Left renal cortex interstitium (tissue), 4 donors: ENCODE measurements around the gene C1orf35. TPM values are rescaled to one million over a fixed set of nuclear protein-coding genes. Genes with fewer than 3 reads are reported as not detected.
"Not testable (repeated sequence)": the region's sequence is repeated elsewhere in the genome, so short reads cannot be mapped to it uniquely, and the experiment has no call there.

ENCODE experiments used
- DNase-seq, 4 donors: peaks; one replicate each; pipeline ENCODE4 v3.0.0-alpha.2; 2013; ENCODE audit warnings: low read depth in 4 of 4, low spot score in 2 of 4, missing footprints in 1 of 4
- polyA plus RNA-seq, 4 donors: library from polyadenylated mRNA; unstranded; fragments of 120-200 nt; gene quantifications; one replicate each; pipeline ENCODE4 v1.2.1, GENCODE V29; 2013; ENCODE audit not compliant: insufficient read length in 4 of 4

Gene C1orf35
- polyA plus RNA-seq, 4 donors, result 13.1 to 26.9 (median 24.2) TPM

DNA sequence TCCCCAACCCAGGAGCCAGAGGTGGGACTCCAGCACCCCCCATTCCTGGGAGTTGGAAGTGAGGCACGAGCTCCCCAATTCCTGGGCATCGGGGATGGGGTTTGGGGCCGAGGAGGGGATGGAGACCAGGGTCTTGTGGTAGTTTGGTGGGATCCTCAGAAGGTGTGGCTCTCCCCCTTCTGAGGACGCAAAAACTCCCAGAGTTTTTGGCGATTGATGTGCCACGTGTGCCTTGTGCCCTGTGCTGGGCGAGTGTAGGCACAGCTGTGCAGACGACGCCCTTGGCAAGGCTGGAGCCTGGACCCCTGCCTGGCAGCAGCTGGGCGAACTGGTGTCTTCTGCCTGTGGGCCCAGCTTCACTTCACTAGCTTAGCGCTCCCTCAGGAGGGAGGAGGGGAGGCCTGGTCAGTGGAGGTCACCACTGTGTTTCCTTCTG, 39.6 kb upstream of the C1orf35 start:
- DNase-seq, result no peak

DNA sequence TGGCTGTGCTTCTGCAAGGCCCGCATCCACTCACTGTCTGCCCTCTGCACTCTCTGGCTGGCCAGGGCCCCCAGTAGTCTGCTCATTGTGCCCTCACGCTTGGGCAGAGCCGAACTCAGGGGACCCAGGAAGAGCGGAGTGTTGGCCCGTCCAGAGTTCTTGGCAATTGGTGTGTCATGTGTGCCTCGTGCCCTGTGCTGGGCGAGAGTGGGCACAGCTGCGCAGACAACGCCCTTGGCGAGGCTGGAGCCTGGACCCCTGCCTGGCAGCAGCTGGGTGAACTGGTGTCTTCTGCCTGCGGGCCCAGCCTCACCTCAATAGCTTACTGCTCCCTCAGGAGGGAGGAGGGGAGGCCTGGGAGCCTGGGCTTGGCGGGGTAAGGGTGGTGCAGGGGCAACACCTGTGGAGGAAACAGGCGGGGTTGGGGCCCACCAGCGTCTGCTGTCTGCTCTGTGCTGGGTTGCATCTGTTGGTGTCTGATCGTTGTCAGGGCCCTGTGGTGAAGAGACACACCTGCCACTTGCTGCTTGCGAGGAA, 39.1 kb upstream of the C1orf35 start:
- DNase-seq, result no peak

DNA sequence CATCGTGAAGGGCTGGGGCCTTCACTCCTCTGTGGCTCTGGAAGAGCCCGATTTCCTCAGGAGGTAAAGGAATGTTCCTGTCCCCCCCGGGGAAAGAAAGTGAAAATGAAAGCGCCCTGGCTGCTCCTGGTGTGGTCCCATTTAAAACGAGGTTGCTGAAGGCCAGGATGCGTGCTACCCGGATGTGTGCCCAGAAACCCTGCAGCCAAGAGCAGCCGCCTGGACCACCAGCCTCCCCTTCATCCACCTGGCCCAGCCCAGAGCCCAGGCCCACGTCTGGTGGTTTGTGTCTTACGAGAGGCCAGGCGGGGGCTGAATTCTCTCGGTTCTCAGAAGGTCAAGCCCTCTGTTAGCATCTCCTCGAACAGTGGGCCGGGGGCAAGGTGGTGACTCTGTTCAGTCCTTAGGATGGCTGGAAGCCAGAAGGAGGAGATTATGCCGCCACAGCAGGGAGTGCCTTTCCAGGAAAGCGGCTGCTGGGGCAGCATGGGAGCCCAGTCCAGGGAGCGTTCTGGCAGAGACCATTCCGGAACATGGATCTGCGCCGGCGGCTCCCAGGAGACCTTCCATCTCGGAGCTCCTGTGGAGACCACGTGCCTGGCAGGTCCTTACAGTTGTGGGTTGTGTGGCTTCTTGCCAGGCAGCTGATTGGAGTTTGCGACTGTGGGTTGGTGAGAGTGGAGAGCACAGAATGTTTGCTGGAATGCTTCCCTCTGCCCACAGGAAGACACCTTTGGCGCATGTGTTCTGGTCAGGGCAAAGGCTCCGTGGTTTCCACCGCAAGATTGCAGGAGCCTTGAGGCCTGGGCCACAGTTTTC, 38.3 kb upstream of the C1orf35 start:
- no peak for DNase-seq

DNA sequence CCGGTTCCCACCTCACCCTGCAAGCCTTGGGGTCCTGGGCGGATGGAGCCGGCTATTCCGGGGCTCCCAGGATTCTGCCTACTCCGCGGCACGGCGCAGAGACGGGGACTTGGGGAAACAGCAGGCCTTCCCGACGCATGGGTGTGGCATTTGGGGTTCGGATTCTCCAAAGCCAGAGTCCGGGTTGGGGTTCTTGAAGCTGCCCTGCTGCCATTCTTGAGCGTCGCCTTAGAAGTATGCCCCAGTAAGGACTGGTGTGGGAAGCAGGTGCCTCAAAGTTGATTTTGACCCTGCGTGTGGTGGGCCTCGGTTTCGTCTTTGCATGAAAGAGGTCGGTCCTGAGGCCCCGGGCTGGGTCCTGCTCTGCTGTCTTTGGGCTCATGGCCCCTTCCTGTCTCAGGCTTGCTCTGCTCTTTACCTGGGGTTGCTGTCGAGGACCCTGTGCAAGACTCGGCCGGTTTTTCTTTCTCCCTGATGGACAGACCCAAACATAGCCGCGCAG, 37.6 kb upstream of the C1orf35 start:
- DNase-seq, result no peak

DNA sequence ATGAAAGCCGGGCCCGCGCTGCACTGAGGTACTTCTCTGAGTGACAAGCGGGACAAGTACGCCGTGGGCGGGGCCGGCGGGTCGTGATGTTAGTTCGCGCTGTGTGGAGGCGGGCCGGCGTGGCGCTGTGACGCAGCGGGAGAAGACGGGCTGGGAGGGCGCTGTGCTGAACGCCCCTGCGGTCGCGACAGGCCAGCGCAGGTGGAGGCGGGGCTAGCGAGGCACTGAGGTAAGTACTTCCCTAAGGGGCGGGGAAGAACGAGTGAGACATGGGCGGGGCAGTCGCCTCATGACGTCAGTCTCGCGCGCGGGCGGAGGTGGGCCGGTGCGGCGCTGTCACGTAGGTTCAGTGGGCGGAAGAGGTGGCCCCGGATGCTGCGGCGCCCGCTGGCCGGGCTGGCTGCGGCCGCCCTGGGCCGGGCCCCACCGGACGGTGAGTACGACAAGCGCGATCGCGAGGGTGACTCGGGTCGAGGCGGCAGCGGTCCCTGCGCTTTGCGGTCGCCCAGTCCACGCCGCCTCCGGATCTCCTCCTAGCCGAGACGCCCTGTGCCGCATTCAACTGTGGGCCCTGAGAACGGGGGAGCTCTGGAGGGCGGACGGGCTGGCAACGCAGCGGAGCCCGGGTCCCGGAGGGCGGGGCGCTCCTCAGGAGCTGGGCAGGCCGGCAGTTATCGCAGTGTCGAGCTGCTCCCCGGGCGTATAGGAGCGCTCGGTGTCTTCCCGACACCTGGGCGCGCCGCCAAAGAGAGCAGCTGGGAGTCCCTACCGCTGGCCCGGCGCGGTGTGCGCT, 37.0 kb upstream of the C1orf35 start, which contains the start of gene GUK1:
Gene GUK1, plus strand, starts transcription at position 349 of the 793 bp plus-strand sequence. Its CDS starts 24 bp downstream, at position 373.
- peak; percentile 89 to 95 (median 94) for DNase-seq

DNA sequence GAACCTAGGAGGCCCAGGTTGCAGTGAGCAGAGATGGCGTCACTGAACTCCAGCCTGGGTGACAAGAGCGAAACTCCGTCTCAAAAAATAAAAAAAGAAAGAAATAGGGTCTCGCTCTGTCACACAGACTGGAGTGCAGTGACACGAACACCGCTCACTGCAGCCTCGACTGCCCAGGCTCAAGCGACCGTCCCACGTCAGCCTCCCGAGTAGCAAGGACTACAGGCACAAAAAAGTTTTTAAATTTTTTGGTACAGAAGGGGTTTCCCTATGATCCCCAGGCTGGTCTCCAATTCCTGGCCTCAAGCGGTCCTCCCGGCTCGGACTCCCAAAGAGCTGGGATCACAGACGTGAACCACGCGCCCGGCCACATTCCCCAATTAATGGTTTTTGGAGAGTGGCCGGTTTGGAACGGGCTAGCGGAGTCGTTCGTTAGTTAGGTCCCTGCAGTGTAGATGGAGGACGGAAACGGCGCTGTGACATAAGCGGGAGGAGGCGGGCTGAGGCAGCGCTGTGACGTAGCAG, 36.3 kb upstream of the C1orf35 start:
- DNase-seq, result no peak

DNA sequence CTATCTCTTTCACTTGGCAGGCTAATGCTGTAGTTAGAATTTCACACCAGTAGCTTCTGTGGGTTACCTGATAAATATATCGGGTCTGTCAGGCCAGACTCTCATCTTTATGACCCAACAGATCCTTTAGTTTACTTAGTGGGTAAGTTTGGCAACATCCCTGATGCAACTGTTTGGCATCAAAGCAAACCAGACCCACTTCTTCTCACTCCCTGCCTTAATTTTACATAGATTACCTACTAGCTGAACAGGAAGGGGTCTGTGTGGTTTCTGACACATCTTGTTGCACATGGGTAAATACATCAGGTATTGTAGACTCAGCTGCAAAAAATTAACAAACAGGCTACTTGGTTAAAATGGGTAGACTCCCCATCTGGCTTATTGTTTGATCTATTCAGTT, 33.8 kb upstream of the C1orf35 start:
- DNase-seq, result no peak

DNA sequence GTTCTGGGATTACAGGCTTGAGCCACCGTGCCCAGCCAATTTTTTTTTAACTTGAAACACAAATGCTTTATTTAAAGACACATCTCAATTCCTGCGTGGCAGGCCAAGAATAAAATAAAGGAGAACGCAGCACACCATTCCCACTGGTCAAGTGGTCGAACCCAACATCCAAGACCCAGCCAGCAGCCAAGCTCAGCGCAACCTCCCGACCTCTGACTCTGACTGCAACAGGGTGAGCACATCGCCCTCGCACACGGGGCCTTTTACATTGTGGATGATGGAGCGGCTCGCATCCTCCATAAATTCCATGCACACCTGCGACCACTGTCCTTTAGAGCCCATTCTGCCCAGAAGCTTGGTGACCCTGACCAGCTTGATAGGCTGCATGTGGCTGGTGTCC, 31.5 kb upstream of the C1orf35 start:
- no peak for DNase-seq

DNA sequence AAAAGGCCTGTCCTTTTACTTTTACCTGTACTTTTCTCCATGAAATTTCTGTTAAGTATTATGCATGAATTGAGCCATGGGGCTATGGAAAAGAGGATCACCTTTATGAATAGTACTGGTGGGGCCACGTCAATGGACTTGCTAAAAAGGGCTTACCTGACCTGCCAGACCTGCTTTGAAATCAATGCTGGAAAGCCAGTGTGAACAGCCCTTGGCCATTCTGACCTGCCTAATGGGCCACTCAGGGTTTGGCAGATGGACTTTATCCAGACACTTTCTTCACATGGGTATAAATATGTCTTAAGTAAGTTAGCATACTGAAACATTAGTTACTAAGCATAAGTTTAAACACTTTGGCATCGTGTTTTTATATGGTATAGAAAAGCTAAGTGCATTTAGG, 28.6 kb upstream of the C1orf35 start:
- no peak for DNase-seq

DNA sequence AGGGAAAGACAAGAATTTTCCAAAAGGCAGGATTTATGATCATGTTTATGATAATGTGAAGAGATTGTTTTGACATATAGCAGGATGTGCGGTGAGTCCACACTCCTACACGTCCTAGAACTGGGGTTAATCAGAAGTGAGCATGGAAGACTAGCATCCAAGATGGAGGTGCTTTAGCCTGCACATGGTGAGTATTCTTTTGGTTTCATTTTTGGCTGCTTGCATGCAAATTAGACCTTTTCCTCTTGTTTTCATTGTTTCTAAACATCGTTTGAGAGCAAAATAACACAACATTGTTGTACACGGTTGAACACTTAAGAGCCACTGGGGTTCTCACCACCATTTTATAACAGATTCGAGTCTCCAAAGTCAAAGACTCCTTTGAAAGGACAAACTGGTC, 22.1 kb upstream of the C1orf35 start:
- DNase-seq, result no peak

DNA sequence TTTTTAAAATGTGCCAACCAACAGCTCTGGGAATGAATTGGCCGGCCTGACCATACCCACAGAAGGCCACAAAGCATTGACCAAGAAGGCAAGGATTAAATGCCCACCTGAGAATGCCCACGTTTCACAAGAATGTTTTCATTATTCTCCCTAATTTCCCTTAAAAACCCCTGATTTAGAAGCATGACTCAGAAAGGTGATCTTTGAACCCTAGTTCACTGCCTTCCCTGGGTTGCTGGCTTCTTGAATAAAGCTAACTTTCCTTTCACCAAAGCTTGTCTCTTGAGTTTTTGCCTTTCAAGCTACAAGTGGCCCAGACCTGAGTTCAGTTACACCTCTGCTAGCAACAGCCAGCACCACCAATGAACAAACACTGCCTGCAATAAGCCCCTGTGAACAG, 20.4 kb upstream of the C1orf35 start:
- no peak for DNase-seq

DNA sequence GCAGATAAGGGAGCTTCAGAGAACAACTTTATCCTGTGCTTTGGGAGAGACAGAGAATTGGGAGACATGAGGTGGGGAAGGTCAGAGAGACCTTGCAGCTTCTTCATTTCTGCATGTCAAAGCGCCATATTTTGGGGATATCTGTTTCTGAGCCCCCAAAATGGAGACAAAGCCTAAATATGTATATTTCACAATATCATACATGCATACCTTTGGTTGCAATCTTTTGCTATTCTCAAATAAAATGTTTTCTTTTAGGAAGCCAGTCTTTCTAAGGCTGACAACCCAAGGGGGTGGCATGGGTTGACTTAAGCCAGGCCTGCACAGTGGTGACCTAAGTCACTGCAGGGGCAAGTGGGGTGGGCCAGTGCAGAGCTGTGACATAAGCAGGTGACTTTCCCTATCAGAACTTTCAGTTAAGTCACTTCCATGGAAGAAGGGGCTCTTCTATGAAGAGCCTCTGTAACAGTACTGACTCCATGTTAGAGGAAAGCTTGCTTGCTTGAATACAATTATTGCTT, 19.9 kb upstream of the C1orf35 start:
- no peak for DNase-seq

DNA sequence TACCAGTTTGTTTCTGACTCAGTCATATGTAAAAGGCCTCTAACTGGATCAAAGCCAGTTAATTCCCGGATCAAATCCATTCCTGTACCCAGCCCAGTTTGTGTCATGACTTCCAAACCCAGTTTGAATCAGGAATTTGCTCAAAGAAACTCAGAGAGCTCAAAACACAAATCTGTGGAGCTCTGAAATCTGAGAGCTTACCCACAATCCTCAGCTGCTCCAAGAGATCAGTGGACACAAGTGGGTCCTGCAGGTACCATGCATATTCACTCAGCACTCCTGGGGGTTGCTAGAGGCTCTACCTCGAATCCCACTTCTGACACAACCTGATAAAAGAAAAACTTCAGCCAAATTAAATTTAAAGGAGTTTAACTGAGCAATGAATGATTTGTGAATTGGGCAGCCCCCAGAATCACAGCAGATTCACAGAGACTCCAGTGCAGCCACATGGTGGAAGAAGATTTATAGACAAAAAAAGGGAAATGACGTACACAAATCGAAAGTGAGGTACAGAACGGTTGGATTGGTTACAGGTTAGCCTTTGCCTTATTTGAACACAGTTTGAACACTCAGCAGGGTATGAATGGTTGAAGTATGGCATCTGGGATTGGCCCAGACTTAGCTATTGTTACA, 17.8 kb upstream of the C1orf35 start:
- no peak for DNase-seq

DNA sequence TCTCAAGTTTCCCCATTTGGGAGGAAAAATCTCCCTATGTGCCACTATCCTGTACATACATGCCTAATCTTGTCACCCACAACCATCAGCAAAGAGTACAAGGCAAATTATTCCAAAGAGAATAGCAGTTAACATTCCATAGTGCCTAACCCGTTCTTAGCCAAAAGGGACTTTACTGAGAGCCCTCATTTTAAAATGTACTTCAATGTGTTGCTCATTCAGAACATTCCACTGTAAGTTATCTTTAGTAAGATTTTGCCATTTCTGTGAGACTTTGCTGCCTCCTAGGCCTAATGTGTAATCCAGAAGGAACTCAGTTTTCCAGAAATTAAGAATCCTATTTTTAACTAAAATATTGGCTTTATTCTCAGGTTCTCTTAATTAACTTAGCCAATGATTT, 17.2 kb upstream of the C1orf35 start:
- DNase-seq, result no peak

DNA sequence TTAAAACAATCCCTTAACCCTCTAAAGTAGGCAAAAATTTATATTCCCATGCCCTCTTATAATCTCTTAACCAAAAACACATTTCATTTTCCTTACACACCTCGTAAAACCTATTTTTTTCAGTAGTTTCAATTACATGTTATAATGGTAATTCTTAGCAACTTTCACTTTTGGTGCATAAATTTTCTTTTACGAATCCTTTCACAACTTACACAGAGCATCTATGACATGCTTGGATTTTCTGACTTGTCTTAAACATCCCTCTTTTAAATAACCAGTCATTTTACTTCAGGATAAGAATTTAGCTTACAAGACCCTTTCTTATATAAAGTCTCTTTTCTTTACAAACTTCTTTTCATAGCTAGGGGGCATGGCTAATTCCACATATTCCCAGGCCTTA, 14.9 kb upstream of the C1orf35 start:
- no peak for DNase-seq

DNA sequence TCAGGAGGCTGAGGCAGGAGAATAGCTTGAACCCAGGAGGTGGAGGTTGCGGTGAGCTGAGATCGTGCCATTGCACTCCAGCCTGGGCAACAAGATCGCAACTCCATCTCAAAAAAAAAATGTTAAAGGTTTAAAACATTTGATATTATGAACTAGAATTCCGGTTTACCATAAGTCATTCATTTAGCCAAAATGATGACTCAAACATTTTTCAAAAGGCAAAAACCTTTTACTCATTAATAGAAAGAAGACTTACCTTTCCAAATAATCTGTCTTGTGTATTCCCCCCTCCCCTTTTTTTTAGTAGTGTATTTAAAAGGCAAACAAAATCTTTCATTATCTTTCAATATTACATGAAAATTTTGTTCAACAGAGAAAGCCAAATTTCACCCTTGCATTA, 14.2 kb upstream of the C1orf35 start:
- DNase-seq, result no peak

DNA sequence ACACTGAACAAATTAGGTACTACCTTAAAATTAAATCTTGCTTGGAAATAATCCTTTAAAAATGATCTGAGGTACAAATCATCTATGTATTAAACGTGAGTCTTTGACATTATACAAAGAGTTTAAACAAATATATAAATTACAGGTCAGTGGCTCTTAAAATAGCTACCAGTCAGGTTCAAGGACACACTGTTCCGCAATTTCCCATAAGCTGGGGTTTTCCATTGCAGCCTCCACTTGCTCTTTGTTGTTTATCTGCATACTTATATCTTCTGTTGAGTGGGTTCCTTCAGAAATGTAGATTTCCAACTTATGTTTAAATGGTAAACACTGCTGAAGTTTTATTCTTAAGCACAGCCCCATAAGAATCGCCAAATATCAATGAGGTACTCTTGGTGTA, 11.7 kb upstream of the C1orf35 start:
- DNase-seq, result no peak

DNA sequence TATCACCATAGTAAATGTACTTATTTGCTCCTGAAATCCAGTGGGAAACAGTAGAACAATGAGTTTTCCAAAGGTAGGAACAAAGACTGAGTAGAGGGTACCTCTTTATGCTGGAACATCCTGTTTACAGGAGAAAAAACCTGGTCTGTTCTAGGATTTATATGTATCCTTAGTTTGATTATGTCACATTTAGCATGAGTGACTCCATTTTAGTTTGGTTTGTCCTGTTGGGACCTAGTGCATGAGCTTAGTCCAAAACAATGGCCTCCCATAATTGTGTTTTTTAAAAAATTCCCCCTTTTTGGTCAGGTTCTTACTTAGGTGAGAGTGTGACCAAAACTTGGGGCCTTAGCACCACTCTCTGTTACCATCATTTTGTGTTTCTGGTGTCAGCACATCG, 9.5 kb upstream of the C1orf35 start:
- DNase-seq, result no peak

DNA sequence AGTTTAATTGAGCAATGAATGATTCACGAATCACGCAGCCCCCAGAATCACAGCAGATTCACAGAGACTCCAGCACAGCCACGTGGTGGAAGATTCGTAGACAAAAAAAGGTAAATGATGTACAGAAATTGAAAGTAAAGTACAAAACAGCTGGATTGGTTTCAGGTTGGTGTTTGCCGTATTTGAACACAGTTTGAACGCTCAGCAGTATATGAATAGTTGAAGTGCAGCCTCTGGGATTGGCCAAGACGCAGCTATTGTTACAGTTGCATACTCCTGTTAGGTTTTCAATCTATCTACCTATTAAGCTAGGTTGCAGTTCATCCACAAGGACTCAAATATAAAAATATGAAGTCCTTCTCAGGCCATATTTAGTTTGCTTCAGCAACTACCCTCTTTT, 9.0 kb upstream of the C1orf35 start:
- DNase-seq, result no peak

DNA sequence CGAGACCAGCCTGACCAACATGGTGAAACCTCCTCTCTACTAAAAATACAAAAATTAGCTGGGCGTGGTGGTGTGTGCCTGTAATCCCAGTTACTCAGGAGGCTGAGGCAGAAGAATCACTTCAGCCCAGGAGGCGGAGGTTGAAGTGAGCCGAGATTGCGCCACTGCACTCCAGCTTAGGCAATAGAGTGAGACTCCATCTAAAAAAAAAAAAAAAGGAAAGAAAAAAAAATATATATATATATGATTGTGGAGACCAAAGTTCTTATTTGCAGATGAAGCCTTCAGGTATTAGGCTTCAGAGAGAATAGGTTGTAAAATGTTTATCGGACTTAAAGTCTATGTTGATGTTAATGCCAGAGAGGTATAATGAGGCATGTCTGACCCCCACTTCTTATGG, 8.2 kb upstream of the C1orf35 start:
- DNase-seq, result not testable (repeated sequence)
